DOHH2 (cell line): ENCODE measurements around the gene CDK15.
"Not testable (repeated sequence)": the region's sequence is repeated elsewhere in the genome, so short reads cannot be mapped to it uniquely, and the experiment has no call there.

ENCODE experiments used
- CTCF ChIP-seq: fragments of 200-600 bp; sonication (generic); IDR thresholded peaks from one replicate; pipeline ENCODE4 v1.5.1; 2014; ENCODE audit warnings: antibody characterized with exemption, mild to moderate bottlenecking, low read depth, low read length; ENCODE audit not compliant: poor library complexity, severe bottlenecking
- EZH2phosphoT487 ChIP-seq: fragments of 200-600 bp; sonication (generic); IDR thresholded peaks from 2 replicates; pipeline ENCODE4 v1.6.1; 2017; ENCODE audit warnings: borderline replicate concordance, mild to moderate bottlenecking, antibody characterized with exemption, low read length, moderate library complexity, mixed read lengths

- TF ChIP-seq CTCF, EZH2phosphoT487: not testable (repeated sequence)
Observed at GRCh38 chr2:201798914-201799285, 7.4 kb upstream of the CDK15 start.
